Neural crest cell (in vitro differentiated cells): ENCODE data around the gene UGGT2. TPM values are rescaled to one million over a fixed set of nuclear protein-coding genes. Genes with fewer than 3 reads are reported as not detected.

ENCODE experiments used
- DNase-seq: peaks from one replicate; pipeline ENCODE4 v3.0.0; 2021; ENCODE audit warnings: low read depth, mixed read lengths, low spot score
- H3K27ac Mint-ChIP-seq: one replicate; pipeline ENCODE4 v1.8.0; 2021; ENCODE audit warnings: mild to moderate bottlenecking, mixed read lengths; ENCODE audit not compliant: unreplicated experiment
- H3K27me3 Mint-ChIP-seq: 2 replicates; pipeline ENCODE4 v1.8.0; 2021; ENCODE audit warnings: low read depth, mild to moderate bottlenecking, mixed read lengths
- H3K36me3 Mint-ChIP-seq: 2 replicates; pipeline ENCODE4 v1.8.0; 2021; ENCODE audit warnings: low read depth, mild to moderate bottlenecking, mixed read lengths
- H3K4me1 Mint-ChIP-seq: 2 replicates; pipeline ENCODE4 v1.8.0; 2021; ENCODE audit warnings: mixed read lengths
- H3K4me3 Mint-ChIP-seq: one replicate; pipeline ENCODE4 v1.8.0; 2021; ENCODE audit warnings: mild to moderate bottlenecking, mixed read lengths
- H3K9me3 Mint-ChIP-seq: 2 replicates; pipeline ENCODE4 v1.8.0; 2021; ENCODE audit warnings: mixed read lengths
- total RNA-seq: library from RNA; stranded (reverse); gene quantifications from 2 replicates; pipeline ENCODE4 v1.2.1, GENCODE V29; 2021
- TF ChIP-seq, protein P1 (sequence below): fragments of 200-600 bp; sonication (generic); conservative IDR thresholded peaks from 2 replicates; pipeline ENCODE4 v1.5.0; 2021; ENCODE audit warnings: antibody characterized with exemption, mild to moderate bottlenecking

The UGGT2 gene
- total RNA-seq, 1 donor from 2014 or later: 32.9 TPM

DNA sequence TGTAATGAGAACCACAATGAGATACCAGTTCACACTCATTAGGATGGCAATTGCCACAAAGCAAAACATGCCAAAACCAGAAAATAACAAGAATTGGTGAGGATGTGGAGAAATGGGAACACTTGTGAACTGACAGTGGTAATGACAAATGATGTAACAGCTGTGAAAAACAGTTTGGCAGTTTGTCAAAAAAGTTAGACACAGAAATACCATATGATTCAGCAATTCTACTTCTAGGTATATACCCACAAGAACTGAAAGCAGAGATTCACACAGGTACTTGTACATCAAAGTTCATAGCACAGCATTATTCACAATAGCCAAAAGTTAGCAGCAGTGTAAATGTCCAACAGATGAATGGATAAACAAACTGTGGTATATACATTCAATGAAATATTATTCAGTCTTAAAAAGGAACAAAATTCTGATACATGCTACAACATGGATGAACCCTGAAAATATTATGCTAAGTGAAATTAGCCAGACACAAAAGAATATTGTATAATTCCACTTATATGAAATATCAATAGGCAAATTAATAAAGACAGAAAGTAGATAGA, 96.5 kb downstream of the UGGT2 start:
- Mint-ChIP-seq H3K4me1 (peaks cover 16% of the 10 kb centered on the region), H3K27ac (no peak overlapping the region), H3K27me3 (no peaks in the 10 kb centered on the region), H3K9me3 (peaks cover 15% of the 10 kb centered on the region), H3K36me3 (peaks cover 45% of the 10 kb centered on the region), H3K4me3 (no peak overlapping the region)
- TF ChIP-seq, protein P1, sequence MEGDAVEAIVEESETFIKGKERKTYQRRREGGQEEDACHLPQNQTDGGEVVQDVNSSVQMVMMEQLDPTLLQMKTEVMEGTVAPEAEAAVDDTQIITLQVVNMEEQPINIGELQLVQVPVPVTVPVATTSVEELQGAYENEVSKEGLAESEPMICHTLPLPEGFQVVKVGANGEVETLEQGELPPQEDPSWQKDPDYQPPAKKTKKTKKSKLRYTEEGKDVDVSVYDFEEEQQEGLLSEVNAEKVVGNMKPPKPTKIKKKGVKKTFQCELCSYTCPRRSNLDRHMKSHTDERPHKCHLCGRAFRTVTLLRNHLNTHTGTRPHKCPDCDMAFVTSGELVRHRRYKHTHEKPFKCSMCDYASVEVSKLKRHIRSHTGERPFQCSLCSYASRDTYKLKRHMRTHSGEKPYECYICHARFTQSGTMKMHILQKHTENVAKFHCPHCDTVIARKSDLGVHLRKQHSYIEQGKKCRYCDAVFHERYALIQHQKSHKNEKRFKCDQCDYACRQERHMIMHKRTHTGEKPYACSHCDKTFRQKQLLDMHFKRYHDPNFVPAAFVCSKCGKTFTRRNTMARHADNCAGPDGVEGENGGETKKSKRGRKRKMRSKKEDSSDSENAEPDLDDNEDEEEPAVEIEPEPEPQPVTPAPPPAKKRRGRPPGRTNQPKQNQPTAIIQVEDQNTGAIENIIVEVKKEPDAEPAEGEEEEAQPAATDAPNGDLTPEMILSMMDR: no peak
- no peak for DNase-seq

DNA sequence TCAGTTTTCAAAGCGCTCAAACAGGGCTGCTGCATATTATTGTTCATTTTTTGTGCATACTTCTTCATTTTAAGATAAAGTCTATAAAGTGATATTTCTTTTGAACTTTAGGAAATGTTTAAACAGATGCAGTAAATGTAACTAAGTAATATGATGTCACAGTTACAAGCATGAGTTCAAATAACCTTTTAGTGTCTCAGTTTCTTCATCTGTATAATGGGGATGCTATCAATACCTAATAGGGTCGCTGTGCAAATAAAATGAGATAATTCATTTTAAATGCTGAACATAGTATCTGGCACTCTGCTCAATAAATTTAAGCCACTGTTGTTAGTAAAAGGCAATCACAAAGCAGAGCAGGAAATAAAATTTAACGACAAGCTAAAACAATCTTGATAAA, 97.5 kb downstream of the UGGT2 start:
- Mint-ChIP-seq H3K4me1 (peaks cover 16% of the 10 kb centered on the region), H3K36me3 (peaks cover 38% of the 10 kb centered on the region), H3K4me3 (no peak overlapping the region), H3K27ac (no peak overlapping the region), H3K9me3 (peaks cover 10% of the 10 kb centered on the region), H3K27me3 (no peaks in the 10 kb centered on the region)
- TF ChIP-seq, protein P1: no peak
- DNase-seq: no peak

GRCh38 chr13:95955255-95955654, 97.9 kb downstream of the UGGT2 start:
- Mint-ChIP-seq H3K4me1 (peaks cover 16% of the 10 kb centered on the region), H3K27ac (no peak overlapping the region), H3K27me3 (no peaks in the 10 kb centered on the region), H3K36me3 (peaks cover 33% of the 10 kb centered on the region), H3K9me3 (peaks cover 7% of the 10 kb centered on the region), H3K4me3 (no peak overlapping the region)
- TF ChIP-seq, protein P1: no peak
- DNase-seq: no peak

DNA sequence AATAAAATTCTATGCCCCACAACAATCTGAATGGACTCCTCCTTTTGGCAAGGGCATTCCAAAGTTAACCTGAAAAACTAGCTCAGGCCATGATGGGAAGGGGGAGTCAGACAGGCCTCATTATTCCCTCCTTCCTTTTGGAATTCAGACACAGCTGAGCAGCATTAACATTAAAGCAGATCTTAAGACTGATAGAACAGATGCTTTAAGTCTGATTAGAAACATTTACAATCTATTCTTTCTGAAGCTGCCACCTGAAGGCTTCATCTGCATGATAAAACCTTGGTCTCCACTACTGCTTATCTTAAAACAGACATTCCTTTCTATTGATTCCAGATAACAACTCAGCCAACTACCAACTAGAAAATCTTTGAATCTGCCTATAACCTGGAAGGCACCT, 98.9 kb downstream of the UGGT2 start:
- H3K36me3 Mint-ChIP-seq: peaks cover 24% of the 10 kb centered on the region
- H3K4me1 Mint-ChIP-seq: peaks cover 16% of the 10 kb centered on the region
- DNase-seq: no peak
- no peaks in the 10 kb centered on the region for H3K9me3 Mint-ChIP-seq
- no peaks in the 10 kb centered on the region for H3K27me3 Mint-ChIP-seq
- H3K27ac Mint-ChIP-seq: no peak overlapping the region
- no peak overlapping the region for H3K4me3 Mint-ChIP-seq
- TF ChIP-seq, protein P1: no peak

DNA sequence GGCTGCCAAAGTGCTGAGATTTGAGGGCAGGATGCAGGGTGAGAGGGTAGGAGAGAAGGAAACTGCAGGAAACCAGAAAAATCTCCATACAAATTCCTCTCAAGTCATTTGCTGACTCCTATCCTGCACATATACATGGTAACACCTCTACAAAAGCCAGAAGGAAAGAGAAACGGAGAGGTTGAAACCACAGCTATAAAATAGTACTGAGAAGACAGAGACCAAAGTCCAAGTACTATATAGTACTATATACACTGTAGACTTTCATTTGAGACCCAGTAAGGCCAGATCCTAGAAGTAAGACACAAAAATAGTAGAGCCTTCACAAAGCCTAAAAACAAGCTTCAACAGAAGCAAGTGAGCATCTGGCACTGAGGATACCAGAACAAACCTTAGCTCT, 103.1 kb downstream of the UGGT2 start:
- Mint-ChIP-seq H3K4me1 (peaks cover 16% of the 10 kb centered on the region), H3K9me3 (no peaks in the 10 kb centered on the region), H3K27me3 (no peaks in the 10 kb centered on the region), H3K36me3 (peaks cover 3% of the 10 kb centered on the region), H3K27ac (no peak overlapping the region), H3K4me3 (no peak overlapping the region)
- TF ChIP-seq, protein P1: no peak
- no peak for DNase-seq

DNA sequence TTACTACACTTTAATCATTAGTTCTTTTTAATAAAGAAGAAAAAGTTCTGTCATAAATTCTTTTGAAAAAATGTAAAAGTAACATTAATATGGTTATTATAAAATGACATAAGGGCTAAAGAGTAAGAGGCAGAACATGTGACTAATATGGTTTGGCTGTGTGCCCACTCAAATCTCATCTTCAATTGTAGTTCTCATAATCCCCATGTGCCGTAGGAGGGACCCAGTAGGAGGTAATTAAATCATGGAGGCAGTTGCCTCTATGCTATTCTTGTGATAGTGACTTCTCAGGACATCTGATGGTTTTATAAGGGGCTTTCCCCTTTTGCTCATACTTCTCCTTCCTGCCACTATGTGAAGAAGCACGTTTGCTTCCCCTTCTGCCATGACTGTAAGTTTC, 104.5 kb downstream of the UGGT2 start:
- peaks cover 7% of the 10 kb centered on the region for H3K4me1 Mint-ChIP-seq
- TF ChIP-seq, protein P1: no peak
- peaks cover 3% of the 10 kb centered on the region for H3K36me3 Mint-ChIP-seq
- no peak overlapping the region for H3K4me3 Mint-ChIP-seq
- no peak for DNase-seq
- H3K27me3 Mint-ChIP-seq: no peaks in the 10 kb centered on the region
- H3K9me3 Mint-ChIP-seq: no peaks in the 10 kb centered on the region
- H3K27ac Mint-ChIP-seq: no peak overlapping the region
